Suppressor macrophage treated with lipopolysaccharide for 4 hours (primary cell): Measurements from ENCODE around the gene ASCL5.
A peak's percentile ranks its signal among the peaks of the same experiment; 100 is the strongest.

Source experiments
- DNase-seq: peaks from one replicate; pipeline ENCODE4 v3.0.0-alpha.2; 2020

The ASCL5 gene

GRCh38 chr1:201153474-201154388 lies 26.7 kb upstream of the ASCL5 start:
- DNase-seq, result no peak

GRCh38 chr1:201149400-201149799 lies 22.4 kb upstream of the ASCL5 start:
- DNase-seq, result peak; percentile 30

- no peak for DNase-seq
Observed at GRCh38 chr1:201147396-201148015, 20.5 kb upstream of the ASCL5 start.

GRCh38 chr1:201146626-201147390 lies 19.8 kb upstream of the ASCL5 start:
- no peak for DNase-seq

- DNase-seq, result no peak
Observed at GRCh38 chr1:201145816-201146215, 18.8 kb upstream of the ASCL5 start.

GRCh38 chr1:201145132-201145531 lies 18.1 kb upstream of the ASCL5 start:
- DNase-seq, result no peak

- DNase-seq, result no peak
Observed at GRCh38 chr1:201144701-201145100, 17.7 kb upstream of the ASCL5 start.

GRCh38 chr1:201143726-201144635 lies 17.0 kb upstream of the ASCL5 start:
- DNase-seq, result no peak

- no peak for DNase-seq
Observed at GRCh38 chr1:201142849-201143725, 16.1 kb upstream of the ASCL5 start.

- no peak for DNase-seq
Observed at GRCh38 chr1:201142011-201142848, 15.2 kb upstream of the ASCL5 start.

GRCh38 chr1:201141418-201141817 lies 14.4 kb upstream of the ASCL5 start:
- no peak for DNase-seq

- DNase-seq, result no peak
Observed at GRCh38 chr1:201140941-201141260, 13.9 kb upstream of the ASCL5 start.

GRCh38 chr1:201140235-201140940 lies 13.4 kb upstream of the ASCL5 start:
- no peak for DNase-seq

GRCh38 chr1:201139756-201140155 lies 12.8 kb upstream of the ASCL5 start:
- DNase-seq, result no peak

- DNase-seq, result no peak
Observed at GRCh38 chr1:201139306-201139705, 12.3 kb upstream of the ASCL5 start.

- no peak for DNase-seq
Observed at GRCh38 chr1:201138311-201138840, 11.4 kb upstream of the ASCL5 start.

GRCh38 chr1:201137579-201138310 lies 10.8 kb upstream of the ASCL5 start:
- no peak for DNase-seq

GRCh38 chr1:201137024-201137392 lies 10.0 kb upstream of the ASCL5 start:
- DNase-seq, result no peak
